ENCODE results near the gene PLXDC1. TPM values are rescaled to one million over a fixed set of nuclear protein-coding genes. Genes with fewer than 3 reads are reported as not detected.
"Not testable (repeated sequence)": the region's sequence is repeated elsewhere in the genome, so short reads cannot be mapped to it uniquely, and the experiment has no call there.

The PLXDC1 gene
- total RNA-seq, 1 donor from 2014 or later: 19.5 TPM

DNA sequence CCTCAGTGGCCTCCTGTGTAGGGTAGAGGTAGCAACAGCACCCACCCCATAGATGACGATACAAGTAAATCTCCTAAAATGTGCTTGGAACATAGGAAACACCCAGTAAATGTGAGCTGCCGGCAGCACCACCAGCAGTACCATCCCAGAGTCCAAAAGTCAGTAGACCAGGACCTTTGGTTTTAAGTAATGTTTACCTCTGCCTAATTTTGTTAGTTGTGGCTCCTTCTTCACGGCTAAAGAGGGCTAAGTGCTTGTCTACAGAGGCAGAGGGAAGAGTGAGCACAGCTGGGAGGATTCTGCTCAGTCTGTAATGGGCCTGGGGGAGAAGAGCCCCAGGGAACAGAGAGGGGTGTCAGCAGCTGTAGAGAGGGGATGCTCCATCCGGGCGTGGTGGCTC, 92.9 kb downstream of the PLXDC1 start:
- no peaks in the 10 kb centered on the region for H3K9me3 ChIP-seq
- TF ChIP-seq, protein P1, sequence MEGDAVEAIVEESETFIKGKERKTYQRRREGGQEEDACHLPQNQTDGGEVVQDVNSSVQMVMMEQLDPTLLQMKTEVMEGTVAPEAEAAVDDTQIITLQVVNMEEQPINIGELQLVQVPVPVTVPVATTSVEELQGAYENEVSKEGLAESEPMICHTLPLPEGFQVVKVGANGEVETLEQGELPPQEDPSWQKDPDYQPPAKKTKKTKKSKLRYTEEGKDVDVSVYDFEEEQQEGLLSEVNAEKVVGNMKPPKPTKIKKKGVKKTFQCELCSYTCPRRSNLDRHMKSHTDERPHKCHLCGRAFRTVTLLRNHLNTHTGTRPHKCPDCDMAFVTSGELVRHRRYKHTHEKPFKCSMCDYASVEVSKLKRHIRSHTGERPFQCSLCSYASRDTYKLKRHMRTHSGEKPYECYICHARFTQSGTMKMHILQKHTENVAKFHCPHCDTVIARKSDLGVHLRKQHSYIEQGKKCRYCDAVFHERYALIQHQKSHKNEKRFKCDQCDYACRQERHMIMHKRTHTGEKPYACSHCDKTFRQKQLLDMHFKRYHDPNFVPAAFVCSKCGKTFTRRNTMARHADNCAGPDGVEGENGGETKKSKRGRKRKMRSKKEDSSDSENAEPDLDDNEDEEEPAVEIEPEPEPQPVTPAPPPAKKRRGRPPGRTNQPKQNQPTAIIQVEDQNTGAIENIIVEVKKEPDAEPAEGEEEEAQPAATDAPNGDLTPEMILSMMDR (IDR thresholded peaks at IDR 0.05): no peak
- no peaks in the 10 kb centered on the region for H3K27me3 ChIP-seq (ENCODE audit: low read depth)
- H3K4me1 ChIP-seq: peaks cover 8% of the 10 kb centered on the region
- intact Hi-C loops (cut with DNase I): no loop called here
- no peak for DNase-seq
- no peak overlapping the region for H3K4me3 ChIP-seq
- no peaks in the 10 kb centered on the region for H3K36me3 ChIP-seq
- ATAC-seq: no peak
- no peak overlapping the region for H3K27ac ChIP-seq

DNA sequence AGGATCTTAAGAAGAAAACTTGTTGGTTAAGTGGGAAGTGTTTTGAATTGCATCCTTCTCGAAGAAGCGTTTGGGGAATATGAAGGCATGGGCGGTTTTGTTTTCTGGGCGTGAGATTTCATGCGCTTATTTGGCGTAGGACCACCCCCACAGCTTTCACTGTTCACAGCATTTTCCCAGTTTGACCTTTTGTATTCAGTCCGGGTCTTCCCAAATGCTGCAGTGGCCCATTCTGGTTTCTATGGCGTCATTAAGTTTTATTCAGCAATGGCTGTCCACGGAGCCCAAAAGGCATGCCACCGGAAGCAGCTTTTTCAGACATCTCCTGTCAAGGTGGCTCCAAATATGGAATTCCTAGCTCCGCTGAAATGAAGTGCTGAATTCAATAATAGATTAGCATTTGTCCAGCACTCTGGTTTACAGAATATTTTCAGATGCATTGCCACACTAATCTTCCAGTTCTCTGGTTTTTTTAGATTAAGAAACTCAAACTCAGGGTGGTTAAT, 93.7 kb downstream of the PLXDC1 start:
- H3K4me1 ChIP-seq: peaks cover 8% of the 10 kb centered on the region
- peak overlapping the region; percentile 63 for H3K4me3 ChIP-seq
- intact Hi-C loops (cut with DNase I): no loop called here
- no peaks in the 10 kb centered on the region for H3K36me3 ChIP-seq
- TF ChIP-seq, protein P1 (IDR thresholded peaks at IDR 0.05): no peak
- no peak for DNase-seq
- no peaks in the 10 kb centered on the region for H3K9me3 ChIP-seq
- ATAC-seq: no peak
- H3K27ac ChIP-seq: no peak overlapping the region
- H3K27me3 ChIP-seq (ENCODE audit: low read depth): no peaks in the 10 kb centered on the region

DNA sequence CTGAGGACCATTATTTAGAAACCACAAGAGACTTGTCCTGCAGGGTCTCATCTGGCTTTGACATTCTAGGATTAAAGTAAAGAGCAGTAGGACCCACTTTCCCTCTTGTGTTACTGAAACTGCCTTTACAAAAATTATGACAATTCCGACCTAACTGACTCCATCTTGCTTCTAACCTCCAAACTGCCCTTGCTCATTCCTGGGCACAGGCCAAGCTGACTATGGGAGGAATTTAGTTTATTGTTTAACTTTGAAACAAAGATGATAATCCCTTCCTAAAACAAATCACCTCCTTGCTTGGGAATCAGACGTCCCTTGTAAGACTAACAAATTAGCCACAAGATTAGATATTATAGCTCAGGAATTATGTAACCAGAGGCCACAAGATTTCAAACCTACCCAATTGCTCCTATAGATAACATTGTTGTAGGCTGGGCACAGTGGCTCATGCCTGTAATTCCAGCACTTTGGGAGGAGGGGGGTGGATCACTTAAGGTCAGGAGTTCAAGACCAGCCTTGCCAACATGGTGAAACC, 97.3 kb downstream of the PLXDC1 start:
- ATAC-seq (no peak), DNase-seq (no peak)
- H3K27me3 ChIP-seq (ENCODE audit: low read depth): no peaks in the 10 kb centered on the region
- intact Hi-C loops (cut with DNase I): no loop called here
- H3K9me3 ChIP-seq: no peaks in the 10 kb centered on the region
- TF ChIP-seq, protein P1 (IDR thresholded peaks at IDR 0.05): no peak
- H3K27ac ChIP-seq: no peak overlapping the region
- peaks cover 8% of the 10 kb centered on the region for H3K4me1 ChIP-seq
- H3K4me3 ChIP-seq: no peak overlapping the region
- H3K36me3 ChIP-seq: no peaks in the 10 kb centered on the region

DNA sequence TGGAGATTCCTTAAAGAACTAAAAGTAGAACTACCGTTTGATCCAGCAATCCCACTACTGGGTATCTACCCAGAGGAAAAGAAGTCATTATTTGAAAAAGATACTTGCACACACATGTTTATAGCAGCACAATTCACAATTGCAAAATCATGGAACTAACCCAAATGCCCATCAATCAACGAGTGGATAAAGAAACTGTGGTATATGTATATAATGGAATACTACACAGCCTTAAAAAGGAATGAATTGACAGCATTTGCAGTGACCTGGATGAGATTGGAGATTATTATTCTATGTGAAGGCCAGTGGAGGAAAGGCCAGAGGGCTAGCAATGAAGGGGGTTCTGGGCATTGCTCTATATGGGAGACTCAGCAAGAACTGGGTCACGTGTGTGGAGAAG, 99.0 kb downstream of the PLXDC1 start:
- H3K27me3 ChIP-seq (ENCODE audit: low read depth); intact Hi-C loops (cut with DNase I); H3K9me3 ChIP-seq; H3K4me1 ChIP-seq; H3K4me3 ChIP-seq; DNase-seq; ATAC-seq; H3K36me3 ChIP-seq; H3K27ac ChIP-seq: not testable (repeated sequence)

DNA sequence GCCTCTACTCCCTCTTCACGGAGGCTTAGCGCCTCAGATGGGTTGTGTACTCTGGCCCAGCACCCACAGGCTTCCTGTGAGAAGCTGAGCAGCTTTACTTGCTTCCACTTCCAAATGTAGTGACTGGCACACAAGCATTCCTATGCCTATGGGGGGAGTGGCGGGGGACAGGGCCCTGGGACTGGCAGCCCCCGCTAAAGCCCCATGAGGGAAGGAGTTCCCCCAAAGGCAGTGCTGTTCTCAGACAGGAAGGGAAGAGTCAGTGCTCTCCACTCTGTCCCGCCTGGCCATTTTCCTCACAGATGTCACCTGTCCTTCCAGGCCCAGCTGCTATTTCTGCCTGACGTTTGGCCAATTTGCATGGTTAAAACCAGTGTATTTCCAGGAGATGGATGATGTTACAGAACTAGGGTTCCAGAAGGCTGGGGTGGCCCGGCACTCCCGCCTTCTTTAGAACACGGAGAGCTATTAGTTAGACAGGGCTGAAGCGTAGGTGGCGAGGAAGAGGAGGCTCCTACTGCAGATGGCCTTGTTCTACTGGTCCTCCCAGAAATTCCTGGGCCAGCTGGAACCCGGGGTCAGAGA, 100.3 kb downstream of the PLXDC1 start:
- Histone ChIP-seq H3K4me3 (no peak overlapping the region), H3K4me1 (no peaks in the 10 kb centered on the region), H3K27me3 (ENCODE audit: low read depth) (no peaks in the 10 kb centered on the region), H3K9me3 (peaks cover 20% of the 10 kb centered on the region), H3K27ac (no peak overlapping the region), H3K36me3 (no peaks in the 10 kb centered on the region)
- DNase-seq (no peak), ATAC-seq (no peak)
- TF ChIP-seq, protein P1 (IDR thresholded peaks at IDR 0.05): no peak
- intact Hi-C loops (cut with DNase I): no loop called here

DNA sequence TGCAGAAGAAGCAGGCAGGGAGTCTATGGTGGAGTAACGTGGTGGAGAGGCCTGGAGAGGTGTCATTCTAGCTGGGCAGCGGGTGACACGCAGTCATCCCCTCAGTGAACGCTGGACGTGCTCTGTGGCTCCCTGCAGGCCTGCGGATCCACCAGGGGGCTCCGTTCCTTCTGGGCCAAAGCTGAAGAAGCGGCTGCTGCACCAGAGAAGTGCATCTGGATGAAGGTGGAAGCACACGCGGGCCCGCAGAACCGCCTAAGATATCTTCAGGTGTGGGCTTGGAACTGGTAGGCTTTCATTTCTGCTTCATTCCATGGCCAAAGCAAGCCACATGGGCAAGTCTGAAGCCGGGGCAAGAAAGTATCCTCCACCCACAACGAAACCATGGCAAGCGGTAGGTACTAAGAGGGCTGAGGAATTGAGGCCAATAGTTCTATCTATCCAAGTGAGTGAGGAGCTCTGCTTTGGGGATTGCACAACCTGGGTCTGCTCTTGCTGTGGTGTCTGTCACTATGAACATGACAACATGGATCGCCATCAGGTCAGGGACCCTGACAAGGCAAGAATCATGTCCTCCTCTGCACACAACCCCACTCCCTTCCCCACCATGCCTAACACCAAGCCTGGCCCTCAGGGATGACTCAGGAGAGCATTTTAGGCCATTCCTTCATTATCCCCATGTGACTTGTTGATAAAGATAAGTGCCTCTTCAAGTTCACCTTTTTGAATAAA, 105.3 kb downstream of the PLXDC1 start:
- intact Hi-C loops (cut with DNase I): no loop called here
- ATAC-seq: no peak
- H3K27me3 ChIP-seq (ENCODE audit: low read depth): no peaks in the 10 kb centered on the region
- no peak for DNase-seq
- H3K36me3 ChIP-seq: no peaks in the 10 kb centered on the region
- H3K27ac ChIP-seq: no peak overlapping the region
- TF ChIP-seq, protein P1 (IDR thresholded peaks at IDR 0.05): no peak
- no peak overlapping the region for H3K4me3 ChIP-seq
- no peaks in the 10 kb centered on the region for H3K4me1 ChIP-seq
- peaks cover 25% of the 10 kb centered on the region for H3K9me3 ChIP-seq

Measured in lower lobe of right lung (tissue), 2 donors.